Right hindlimb (tissue), 1 donor: ENCODE data around the gene MEGF10.

Experiments used
- DNase-seq: peaks from one replicate; pipeline ENCODE4 v3.0.0-alpha.2; 2018

Gene MEGF10

DNA sequence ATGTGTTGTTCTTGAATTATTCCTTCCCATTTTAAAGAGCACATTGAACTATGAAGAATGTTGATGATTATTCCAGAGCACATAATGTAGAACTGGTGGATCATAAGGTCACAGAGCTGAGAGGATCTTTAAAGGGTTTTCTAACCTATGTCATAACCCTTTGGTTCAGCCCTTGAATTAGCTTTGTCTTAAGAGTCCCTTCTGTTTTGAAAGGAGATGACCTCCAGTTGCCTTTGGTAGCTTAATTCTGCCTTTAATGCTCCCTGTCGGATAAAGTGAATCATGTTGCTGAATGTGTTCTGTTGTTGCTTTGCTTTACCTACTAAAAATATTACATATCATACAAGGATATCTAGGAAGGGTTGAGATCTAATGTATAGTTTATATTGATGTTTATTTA is 127.8 kb downstream of the MEGF10 start:
- DNase-seq: no peak

- no peak for DNase-seq
Measured at GRCh38 chr5:127418974-127419682, 128.5 kb downstream of the MEGF10 start.

DNA sequence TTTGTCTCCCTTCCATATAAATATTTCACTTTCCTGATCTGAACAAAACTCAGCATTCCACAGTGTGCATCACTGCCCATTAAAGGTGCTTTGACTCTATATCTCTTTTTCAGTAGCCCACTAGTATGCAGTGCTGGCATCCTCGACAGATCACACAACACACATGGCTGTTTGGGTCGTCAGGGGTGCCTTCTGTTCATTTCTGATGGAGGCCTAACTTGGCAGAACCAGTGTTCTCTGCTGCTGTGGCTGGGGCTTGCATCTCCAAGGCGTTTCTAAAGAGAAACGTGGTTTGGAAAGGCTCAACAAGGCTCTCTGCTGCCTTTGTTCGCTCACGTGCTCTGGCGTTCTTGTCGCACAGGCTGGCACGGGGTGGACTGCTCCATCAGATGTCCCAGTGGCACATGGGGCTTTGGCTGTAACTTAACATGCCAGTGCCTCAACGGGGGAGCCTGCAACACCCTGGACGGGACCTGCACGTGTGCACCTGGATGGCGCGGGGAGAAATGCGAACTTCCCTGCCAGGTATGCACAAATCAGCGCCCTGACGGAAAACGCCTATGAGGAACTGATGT is 129.2 kb downstream of the MEGF10 start:
- DNase-seq: no peak

DNA sequence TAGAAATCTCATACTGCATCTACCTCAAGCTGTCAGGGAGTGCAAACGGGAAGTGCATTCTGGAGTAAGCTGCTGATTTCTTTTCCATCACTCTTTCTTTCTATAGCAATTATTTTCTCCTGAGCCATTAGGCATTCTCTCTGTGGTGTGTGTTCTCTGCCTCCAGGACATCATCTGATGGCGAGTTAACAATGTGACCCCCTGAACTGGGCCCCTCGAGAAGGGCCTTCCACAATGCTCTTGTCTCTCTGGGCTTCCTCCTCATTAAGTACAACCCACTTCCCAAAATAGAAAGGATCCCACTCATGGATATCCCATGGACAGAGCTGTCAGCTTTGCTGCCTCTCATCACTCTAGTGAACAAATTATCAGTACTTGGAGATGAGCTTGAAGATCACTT is 130.2 kb downstream of the MEGF10 start:
- DNase-seq: no peak

DNA sequence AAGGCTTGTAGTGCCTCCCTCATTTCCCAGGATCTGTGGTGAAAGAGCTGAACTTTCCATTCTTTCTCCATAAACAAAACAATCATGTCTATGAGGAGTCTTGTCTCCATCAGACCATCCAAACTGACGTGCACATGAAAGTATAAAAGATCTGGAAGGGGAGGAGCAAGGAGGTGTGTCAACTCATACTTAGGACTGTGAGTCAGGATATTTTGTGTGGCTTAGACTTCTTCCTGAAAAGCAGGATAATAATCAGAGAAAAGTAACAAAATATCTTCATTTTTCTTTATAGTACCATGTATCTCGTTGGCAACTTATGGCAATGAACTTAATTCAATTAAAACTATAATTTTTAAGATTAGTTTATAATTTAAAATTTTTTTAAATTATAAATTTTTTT is 130.9 kb downstream of the MEGF10 start:
- DNase-seq: no peak

DNA sequence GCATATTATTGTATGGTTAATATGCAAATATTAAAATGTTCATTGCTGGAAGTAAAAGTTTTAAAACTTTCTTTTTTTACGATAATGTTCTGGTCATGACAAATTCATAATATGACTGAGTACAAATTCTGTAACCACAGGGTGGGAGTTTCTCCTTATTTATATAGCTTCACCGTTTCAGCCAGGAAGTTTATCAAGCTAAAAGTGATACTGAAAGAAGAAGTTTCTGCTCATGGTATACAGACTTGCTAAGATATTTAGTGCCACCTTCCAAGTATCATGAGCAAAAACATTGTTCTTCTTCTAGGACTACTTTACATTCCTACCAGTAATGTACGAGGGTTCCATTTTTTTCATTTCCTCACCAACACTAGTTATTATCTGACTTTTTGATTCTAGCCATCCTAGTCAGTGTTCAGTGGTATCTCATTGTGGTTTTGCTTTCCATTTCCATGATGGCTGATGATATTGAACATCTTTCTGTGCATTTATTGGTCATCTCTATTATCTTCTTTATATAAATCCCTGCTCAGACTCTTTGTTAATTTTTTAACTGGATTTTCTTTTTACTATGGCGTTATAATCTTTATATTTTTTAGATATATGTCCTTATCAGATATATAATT is 132.7 kb downstream of the MEGF10 start:
- no peak for DNase-seq

DNA sequence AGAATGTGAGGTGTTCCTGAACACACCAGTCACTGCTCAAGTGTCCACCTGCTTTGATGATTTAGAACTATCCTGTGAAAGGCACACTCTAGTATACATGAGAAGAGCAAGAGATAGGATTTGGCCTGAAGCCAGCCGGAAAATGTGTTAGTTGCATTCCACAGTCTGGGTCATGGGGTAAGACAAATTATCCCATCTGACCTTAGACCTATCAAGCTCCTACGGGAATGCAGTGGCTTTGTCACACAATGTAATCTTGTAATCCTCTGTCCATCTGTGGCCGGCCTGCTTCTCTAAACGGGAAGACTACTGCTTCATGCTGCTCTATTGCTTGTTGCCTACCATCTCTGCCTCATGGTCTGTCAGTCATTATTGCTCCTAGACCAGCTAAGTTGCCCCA is 134.4 kb downstream of the MEGF10 start:
- no peak for DNase-seq

DNA sequence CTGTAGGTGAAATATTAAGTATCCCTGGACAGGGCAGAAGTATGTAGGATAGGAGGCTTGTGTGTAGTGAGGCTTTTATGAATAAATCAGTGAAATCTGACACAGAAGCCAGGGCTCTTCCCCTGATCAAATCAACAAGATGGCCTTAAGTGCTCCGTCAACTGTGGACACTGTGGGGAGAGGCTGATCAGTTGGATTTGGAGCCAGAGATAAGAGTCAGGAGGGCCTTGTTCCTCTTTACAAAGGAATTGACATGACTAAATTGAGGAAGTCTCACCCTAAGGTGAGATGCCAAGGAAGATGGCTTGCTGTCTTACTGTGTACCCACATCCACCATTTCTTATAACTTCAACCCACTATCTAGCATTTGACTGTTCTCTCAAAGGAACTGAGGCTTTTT is 135.3 kb downstream of the MEGF10 start:
- DNase-seq: no peak

GRCh38 chr5:127426661-127427060 is 136.1 kb downstream of the MEGF10 start:
- no peak for DNase-seq

GRCh38 chr5:127428276-127428675 is 137.7 kb downstream of the MEGF10 start:
- no peak for DNase-seq

DNA sequence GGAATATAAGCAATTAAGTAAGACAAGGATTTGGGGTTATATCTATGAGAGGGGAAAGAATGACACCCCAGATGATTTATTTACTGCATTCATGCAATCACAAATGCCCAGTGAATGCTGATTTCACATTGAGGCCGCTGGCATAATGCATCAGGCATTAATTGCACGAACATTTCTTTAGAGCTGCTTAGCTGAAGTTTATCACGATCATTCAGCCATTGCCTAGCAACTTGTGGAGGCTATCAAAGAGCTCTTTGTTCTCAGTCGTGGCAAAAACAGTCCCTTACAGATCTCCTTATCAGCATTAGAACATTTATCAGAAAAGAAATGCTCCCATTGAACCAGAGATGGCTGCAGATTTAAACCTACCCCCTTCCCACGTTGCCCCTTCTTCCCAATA is 138.2 kb downstream of the MEGF10 start:
- DNase-seq: no peak

DNA sequence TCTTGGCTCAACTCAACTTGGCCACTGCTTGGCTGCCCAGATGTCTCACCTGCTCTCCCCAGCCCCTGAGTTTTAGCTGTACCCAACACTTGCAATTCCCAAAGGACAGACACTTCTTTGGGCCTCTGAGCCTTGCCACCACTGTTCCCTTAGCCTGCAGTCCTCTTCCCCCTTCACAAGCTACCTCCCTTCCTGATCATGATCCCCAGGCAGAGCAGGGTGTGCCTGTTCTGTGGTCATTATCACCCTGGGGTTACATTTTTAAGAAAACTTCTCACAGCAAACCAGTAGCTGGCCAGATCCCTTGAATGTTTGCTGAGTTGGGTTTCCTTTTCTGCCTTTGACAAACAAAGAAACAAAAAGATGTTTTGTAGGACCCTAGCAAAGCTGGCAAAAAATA is 139.3 kb downstream of the MEGF10 start:
- no peak for DNase-seq

DNA sequence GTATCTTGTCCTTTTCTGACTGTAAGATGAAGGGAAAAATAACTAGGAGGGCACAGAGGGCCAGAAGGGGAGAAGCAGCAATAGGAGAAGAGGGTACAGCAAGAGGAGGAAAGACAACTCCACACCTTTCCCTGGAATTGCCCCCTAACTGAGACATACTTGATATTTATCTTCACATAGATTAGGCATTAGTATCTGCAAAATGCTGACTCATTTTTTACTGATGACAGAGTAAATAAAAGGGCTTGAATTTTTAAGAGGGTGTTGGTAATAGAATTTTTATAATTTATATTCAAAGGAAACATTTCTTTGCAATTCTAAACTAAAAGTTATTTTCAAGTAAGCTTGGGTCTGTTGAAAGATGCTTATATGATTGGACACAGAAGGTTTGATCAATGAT is 140.0 kb downstream of the MEGF10 start:
- no peak for DNase-seq

DNA sequence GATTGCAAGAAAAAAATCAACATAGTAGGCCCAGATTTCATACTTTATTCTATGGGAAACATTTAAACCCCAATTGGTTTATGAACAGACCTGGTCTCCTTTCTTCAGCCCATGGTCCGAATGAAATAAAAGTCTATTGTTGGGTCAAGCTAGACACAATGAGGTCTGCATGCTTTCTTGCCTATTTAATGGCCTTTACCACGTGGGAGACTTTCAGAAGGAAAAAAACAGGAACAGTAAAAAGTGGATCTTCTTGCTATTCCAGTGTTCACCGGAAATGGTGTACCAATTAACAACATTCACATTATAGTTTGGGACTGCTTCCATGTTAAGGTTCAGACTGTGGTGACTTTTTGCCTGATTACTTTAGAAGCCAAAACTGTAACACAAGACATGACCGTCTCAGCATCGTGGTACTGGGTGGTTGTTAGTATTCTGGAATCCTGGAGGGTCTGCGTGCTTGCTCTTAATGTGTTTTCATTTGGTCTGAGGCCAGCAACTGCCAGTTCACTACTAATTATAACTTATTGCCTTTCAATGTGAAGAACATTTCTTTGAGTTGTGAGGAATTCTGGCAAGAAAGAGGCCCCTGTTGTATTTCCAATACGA is 141.5 kb downstream of the MEGF10 start:
- no peak for DNase-seq

DNA sequence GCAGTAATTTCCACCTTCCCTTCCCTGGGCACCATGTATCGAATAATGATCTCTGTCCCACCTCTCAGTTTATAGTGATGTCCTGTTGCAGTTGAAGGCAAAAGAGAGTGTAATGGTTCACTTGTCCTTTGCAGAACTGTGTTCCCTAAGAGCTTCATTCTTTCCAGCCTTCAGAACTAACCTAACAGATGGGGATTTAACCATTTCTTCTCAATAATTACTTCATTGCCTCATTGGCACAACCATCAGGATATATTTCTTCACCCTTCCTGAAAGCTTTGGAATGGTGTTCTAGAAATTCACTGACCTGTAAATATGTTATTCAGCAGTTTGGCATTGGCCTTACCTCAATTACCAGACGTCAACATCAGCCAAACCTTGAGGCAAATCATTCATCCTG is 142.9 kb downstream of the MEGF10 start:
- no peak for DNase-seq

GRCh38 chr5:127434588-127434987 is 144.0 kb downstream of the MEGF10 start:
- DNase-seq: no peak

DNA sequence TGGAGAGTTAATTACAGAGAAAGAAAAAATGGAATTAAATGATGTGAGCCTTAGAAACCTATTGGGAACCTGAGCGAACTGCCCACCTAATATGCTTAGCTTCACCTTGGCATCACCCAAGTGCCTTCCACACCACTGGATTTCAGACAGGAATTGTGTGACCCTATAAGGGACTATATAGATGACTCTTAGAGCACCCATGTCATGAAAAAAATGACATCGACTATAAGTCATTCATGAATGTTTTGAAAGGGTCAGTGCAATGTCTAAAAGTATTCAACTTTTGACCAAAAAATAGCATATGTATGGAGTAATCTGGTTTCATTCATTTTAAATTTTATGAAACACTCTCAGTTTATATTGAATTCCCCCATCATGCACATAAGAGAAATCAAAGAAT is 145.2 kb downstream of the MEGF10 start:
- DNase-seq: no peak

- DNase-seq: no peak
Measured at GRCh38 chr5:127439644-127440043, 149.0 kb downstream of the MEGF10 start.

- DNase-seq: no peak
Measured at GRCh38 chr5:127440831-127441230, 150.2 kb downstream of the MEGF10 start.

- no peak for DNase-seq
Measured at GRCh38 chr5:127441799-127442484, 151.3 kb downstream of the MEGF10 start.

DNA sequence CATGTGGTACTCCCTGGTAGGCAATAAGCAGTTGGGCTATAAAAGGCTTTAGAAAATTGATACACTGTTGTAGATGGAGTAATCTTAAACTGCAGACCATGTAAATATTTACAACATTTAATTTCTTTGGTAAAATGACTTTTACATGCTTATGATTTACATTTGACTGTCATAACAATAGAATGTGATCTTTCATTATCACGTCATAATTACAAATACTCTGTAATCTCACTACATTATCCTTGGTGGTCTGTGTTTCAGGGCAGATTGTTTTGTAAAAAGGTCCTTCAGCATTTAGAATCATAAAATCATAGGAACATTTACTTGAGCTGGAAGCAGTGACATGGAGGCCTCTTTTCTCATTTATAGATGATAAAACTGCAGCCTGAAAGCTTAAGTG is 153.6 kb downstream of the MEGF10 start:
- DNase-seq: no peak

- no peak for DNase-seq
Measured at GRCh38 chr5:127445328-127445727, 154.7 kb downstream of the MEGF10 start.

DNA sequence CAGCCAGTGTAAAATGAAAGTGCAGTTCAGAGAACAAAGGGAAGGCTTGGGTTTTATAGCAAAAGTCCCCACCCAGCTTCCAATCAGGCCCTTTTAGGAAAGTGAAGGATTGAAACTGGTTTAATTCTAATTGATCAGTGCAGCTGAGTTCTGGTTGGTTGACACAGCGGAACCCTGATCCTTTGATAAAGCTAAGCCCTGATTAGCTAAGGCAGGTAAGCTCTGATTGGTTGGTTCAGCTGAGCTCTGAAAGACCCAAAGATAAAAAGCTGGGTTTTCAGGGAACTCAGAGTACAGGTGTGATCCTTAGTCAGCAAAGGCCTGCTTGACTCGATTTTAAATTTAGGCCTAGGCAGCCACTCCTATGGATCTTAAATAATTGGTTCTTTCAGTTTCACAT is 156.0 kb downstream of the MEGF10 start:
- no peak for DNase-seq

DNA sequence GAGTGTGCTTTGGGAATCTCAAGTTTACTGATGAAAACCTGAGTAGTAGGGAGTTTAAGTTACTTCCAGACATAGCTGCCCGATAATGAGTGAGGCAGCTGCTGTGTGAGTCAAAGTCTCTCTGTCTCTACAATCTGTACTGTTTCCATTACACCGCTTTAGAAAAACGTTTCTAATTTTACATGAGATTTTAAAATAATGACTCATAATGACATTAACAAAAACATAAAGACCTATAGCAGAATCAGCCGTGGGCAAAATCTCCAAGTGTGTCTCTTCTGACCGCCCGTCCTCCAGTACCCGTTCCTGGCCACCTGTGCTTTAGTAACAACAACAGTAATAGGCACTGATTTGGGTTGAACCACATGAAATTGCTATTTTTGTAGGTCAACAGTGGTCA is 157.2 kb downstream of the MEGF10 start:
- DNase-seq: no peak
